HepG2 (cell line): ENCODE measurements around the gene EIF4A3. TPM values are rescaled to one million over a fixed set of nuclear protein-coding genes. Genes with fewer than 3 reads are reported as not detected.

Source experiments
- CAMTA2 ChIP-seq: sonication (generic); formaldehyde crosslinking; IDR thresholded peaks from 2 replicates; pipeline ENCODE4 v1.4.0; 2020; ENCODE audit warnings: mild to moderate bottlenecking, missing genetic modification reagents, borderline replicate concordance
- HOXA5 ChIP-seq: sonication (generic); formaldehyde crosslinking; IDR thresholded peaks from 2 replicates; pipeline ENCODE4 v1.4.0; 2020; ENCODE audit warnings: missing genetic modification reagents
- JUN ChIP-seq: sonication (generic); formaldehyde crosslinking; IDR thresholded peaks from 2 replicates; pipeline ENCODE4 v1.4.0; 2020; ENCODE audit warnings: mild to moderate bottlenecking, missing genetic modification reagents
- KDM3A ChIP-seq: IDR thresholded peaks from 2 replicates; pipeline ENCODE4 v1.6.1; 2018; ENCODE audit warnings: low read depth, missing compliant biosample characterization
- NONO ChIP-seq, 2 experiments: fragments of 450-650 bp in 1 of 2; sonication (generic) in 1 of 2; formaldehyde crosslinking in 1 of 2; IDR thresholded peaks in 1 of 2; conservative IDR thresholded peaks in 1 of 2; 2 replicates each; pipeline versions ENCODE4 v1.6.1 to v1.8.0; 2017 to 2022; ENCODE audit warnings: mild to moderate bottlenecking in 1 of 2, missing genetic modification reagents in 1 of 2, moderate library complexity in 1 of 2
- RXRA ChIP-seq: sonication (generic); formaldehyde crosslinking; IDR thresholded peaks from 2 replicates; pipeline ENCODE4 v1.5.1; 2020; ENCODE audit warnings: missing genetic modification reagents
- SKI ChIP-seq: fragments of 450-650 bp; IDR thresholded peaks from one replicate; pipeline ENCODE4 v1.6.1; 2018; ENCODE audit warnings: mild to moderate bottlenecking; ENCODE audit not compliant: partially characterized antibody
- SMC3 ChIP-seq: IDR thresholded peaks from 2 replicates; pipeline ENCODE4 v1.6.1; 2011; ENCODE audit warnings: low read length, improper control_type of control experiment
- STAG1 ChIP-seq: sonication (generic); formaldehyde crosslinking; IDR thresholded peaks from 2 replicates; pipeline ENCODE4 v1.4.0; 2020; ENCODE audit warnings: missing genetic modification reagents
- TBX2 ChIP-seq: sonication (generic); formaldehyde crosslinking; IDR thresholded peaks from 2 replicates; pipeline ENCODE4 v1.5.0; 2020; ENCODE audit warnings: missing genetic modification reagents, mild to moderate bottlenecking, borderline replicate concordance
- ZMYM3 ChIP-seq: sonication (generic); formaldehyde crosslinking; IDR thresholded peaks from 2 replicates; pipeline ENCODE4 v1.5.1; 2020; ENCODE audit warnings: mild to moderate bottlenecking, missing genetic modification reagents
- ZNF207 ChIP-seq: fragments of 450-650 bp; IDR thresholded peaks from 2 replicates; pipeline ENCODE4 v1.6.1; 2016; ENCODE audit warnings: antibody characterized with exemption, borderline replicate concordance
- ZNF564 ChIP-seq: sonication (generic); formaldehyde crosslinking; IDR thresholded peaks from 2 replicates; pipeline ENCODE4 v1.8.1; 2023; ENCODE audit warnings: mild to moderate bottlenecking, missing genetic modification reagents
- ZNF674 ChIP-seq: sonication (generic); formaldehyde crosslinking; IDR thresholded peaks from 2 replicates; pipeline ENCODE4 v1.5.0; 2020; ENCODE audit warnings: low read depth, mild to moderate bottlenecking, missing genetic modification reagents
- ZNF703 ChIP-seq: sonication (generic); formaldehyde crosslinking; IDR thresholded peaks from 2 replicates; pipeline ENCODE4 v1.5.1; 2020; ENCODE audit warnings: missing genetic modification reagents, mild to moderate bottlenecking, moderate library complexity, borderline replicate concordance
- ZNF747 ChIP-seq: sonication (generic); formaldehyde crosslinking; IDR thresholded peaks from 2 replicates; pipeline ENCODE4 v1.8.1; 2023; ENCODE audit warnings: missing genetic modification reagents, mild to moderate bottlenecking, borderline replicate concordance
- ZSCAN22 ChIP-seq: sonication (generic); formaldehyde crosslinking; IDR thresholded peaks from 2 replicates; pipeline ENCODE4 v1.4.0; 2020; ENCODE audit warnings: mild to moderate bottlenecking, missing genetic modification reagents
- polyA plus RNA-seq, 8 experiments: library from polyadenylated mRNA; depleted of rRNA in 3 of 8; stranded (reverse) in 7 of 8; unstranded in 1 of 8; fragments of >200 nt; fragmentation: Illumina TruSeq in 4 of 8; extraction: Trizol in 4 of 8; gene quantifications; 2 replicates each; pipeline versions ENCODE4 v1.2.1 to v1.2.3, GENCODE V29; 2011 to 2016; ENCODE audit warnings: low read depth in 4 of 8, missing spikeins in 1 of 8, mixed read lengths in 1 of 8; ENCODE audit not compliant: insufficient read depth in 1 of 8
- total RNA-seq, 5 experiments: library from RNA; depleted of rRNA; stranded (reverse); fragments of >200 nt; fragmentation: Illumina TruSeq; extraction: Trizol; gene quantifications; 2 replicates each; pipeline ENCODE4 v1.2.3, GENCODE V29; 2016; ENCODE audit warnings: low read depth in 1 of 5
- TF ChIP-seq, protein P1 (sequence below): IDR thresholded peaks from 2 replicates; pipeline ENCODE4 v1.6.1; 2016; ENCODE audit warnings: low read depth, missing genetic modification reagents, missing compliant biosample characterization
- TF ChIP-seq, protein P2 (sequence below): sonication (generic); formaldehyde crosslinking; IDR thresholded peaks from 2 replicates; pipeline ENCODE4 v1.4.0; 2020; ENCODE audit warnings: missing genetic modification reagents
- TF ChIP-seq, protein P3 (sequence below): sonication (generic); formaldehyde crosslinking; IDR thresholded peaks from 2 replicates; pipeline ENCODE4 v1.5.0; 2020; ENCODE audit warnings: mild to moderate bottlenecking, missing genetic modification reagents, moderate library complexity

The EIF4A3 gene
- total and polyA plus RNA-seq, 2 of the 13 experiments (the other 11 are each of a cell fraction or from before 2014, with no cell fraction given): 145 to 187 TPM

DNA sequence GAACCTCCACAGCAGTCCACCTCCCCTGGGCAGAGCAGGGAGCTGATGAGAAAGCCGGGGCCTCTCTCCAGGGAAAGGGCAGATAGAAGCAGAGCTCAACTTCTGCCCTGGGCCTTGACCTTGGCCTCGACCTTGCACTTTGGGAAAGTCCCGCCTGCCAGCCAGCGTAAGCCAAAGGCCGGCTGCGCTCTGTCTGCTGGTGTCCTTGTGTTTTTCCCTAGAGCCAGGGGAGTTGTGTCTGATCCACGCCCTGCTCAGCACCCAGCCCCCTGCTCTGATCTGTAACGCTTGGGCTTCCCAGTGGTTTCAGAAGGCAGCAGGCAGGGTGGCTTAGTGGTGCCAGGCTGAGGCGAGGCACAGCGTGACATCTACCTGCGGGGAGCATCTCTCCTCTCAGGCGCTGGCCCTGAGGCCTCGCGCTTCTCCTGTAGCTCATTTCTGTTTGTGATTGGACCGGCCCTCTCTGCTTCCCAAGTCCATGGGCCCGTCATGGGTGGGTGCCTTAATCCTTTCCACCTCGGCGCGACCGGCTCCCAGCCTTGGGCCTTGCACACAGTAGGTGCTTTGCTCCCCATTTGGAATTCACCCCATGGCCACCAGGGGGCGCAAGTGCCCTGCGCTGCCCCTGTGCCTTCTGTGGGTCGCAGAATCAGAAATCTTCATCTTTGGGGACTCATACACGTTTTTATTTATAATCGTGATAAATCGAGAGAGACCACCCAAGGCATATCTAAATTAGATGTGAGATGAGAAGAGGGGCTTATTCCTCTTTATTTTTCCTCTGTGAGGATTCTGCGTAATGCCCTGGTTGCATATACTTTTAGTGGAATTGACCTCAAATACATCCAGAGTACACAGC is 49.0 kb upstream of the EIF4A3 start (continued):
- TF ChIP-seq ZNF207 (no peak), ZNF674 (CRISPR knock-in tag) (no peak), HOXA5 (CRISPR knock-in tag) (0 out of 2 replicates have a peak, but pooled peaks have one; percentile 22), NONO (IDR thresholded peaks at IDR 0.05) (no peak), NONO (CRISPR knock-in tag; conservative IDR thresholded peaks at IDR 0.05) (peak; percentile 50; the same call in 1 of the 2 replicates), SKI (peak; percentile 99), ZNF564 (CRISPR knock-in tag) (0 out of 2 replicates have a peak, but pooled peaks have one; percentile 41), RXRA (CRISPR knock-in tag) (peak; percentile 98), ZNF703 (CRISPR knock-in tag) (0 out of 2 replicates have a peak, but pooled peaks have one; percentile 74), ZMYM3 (CRISPR knock-in tag) (0 out of 2 replicates have a peak, but pooled peaks have one; percentile 23), CAMTA2 (no peak; the same call in 1 of the 2 replicates), TBX2 (CRISPR knock-in tag) (peak; percentile 51; the same call in 1 of the 2 replicates), SMC3 (peak; percentile 36), ZNF747 (CRISPR knock-in tag) (peak; percentile 72; the same call in 1 of the 2 replicates), STAG1 (CRISPR knock-in tag) (peak; percentile 87), ZSCAN22 (CRISPR knock-in tag) (no peak), JUN (CRISPR knock-in tag) (peak; percentile 50; the same call in 1 of the 2 replicates), KDM3A (peak; percentile 13; the same call in 1 of the 2 replicates)
- TF ChIP-seq, protein P1, sequence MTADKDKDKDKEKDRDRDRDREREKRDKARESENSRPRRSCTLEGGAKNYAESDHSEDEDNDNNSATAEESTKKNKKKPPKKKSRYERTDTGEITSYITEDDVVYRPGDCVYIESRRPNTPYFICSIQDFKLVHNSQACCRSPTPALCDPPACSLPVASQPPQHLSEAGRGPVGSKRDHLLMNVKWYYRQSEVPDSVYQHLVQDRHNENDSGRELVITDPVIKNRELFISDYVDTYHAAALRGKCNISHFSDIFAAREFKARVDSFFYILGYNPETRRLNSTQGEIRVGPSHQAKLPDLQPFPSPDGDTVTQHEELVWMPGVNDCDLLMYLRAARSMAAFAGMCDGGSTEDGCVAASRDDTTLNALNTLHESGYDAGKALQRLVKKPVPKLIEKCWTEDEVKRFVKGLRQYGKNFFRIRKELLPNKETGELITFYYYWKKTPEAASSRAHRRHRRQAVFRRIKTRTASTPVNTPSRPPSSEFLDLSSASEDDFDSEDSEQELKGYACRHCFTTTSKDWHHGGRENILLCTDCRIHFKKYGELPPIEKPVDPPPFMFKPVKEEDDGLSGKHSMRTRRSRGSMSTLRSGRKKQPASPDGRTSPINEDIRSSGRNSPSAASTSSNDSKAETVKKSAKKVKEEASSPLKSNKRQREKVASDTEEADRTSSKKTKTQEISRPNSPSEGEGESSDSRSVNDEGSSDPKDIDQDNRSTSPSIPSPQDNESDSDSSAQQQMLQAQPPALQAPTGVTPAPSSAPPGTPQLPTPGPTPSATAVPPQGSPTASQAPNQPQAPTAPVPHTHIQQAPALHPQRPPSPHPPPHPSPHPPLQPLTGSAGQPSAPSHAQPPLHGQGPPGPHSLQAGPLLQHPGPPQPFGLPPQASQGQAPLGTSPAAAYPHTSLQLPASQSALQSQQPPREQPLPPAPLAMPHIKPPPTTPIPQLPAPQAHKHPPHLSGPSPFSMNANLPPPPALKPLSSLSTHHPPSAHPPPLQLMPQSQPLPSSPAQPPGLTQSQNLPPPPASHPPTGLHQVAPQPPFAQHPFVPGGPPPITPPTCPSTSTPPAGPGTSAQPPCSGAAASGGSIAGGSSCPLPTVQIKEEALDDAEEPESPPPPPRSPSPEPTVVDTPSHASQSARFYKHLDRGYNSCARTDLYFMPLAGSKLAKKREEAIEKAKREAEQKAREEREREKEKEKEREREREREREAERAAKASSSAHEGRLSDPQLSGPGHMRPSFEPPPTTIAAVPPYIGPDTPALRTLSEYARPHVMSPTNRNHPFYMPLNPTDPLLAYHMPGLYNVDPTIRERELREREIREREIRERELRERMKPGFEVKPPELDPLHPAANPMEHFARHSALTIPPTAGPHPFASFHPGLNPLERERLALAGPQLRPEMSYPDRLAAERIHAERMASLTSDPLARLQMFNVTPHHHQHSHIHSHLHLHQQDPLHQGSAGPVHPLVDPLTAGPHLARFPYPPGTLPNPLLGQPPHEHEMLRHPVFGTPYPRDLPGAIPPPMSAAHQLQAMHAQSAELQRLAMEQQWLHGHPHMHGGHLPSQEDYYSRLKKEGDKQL: no peak
- TF ChIP-seq, protein P2, sequence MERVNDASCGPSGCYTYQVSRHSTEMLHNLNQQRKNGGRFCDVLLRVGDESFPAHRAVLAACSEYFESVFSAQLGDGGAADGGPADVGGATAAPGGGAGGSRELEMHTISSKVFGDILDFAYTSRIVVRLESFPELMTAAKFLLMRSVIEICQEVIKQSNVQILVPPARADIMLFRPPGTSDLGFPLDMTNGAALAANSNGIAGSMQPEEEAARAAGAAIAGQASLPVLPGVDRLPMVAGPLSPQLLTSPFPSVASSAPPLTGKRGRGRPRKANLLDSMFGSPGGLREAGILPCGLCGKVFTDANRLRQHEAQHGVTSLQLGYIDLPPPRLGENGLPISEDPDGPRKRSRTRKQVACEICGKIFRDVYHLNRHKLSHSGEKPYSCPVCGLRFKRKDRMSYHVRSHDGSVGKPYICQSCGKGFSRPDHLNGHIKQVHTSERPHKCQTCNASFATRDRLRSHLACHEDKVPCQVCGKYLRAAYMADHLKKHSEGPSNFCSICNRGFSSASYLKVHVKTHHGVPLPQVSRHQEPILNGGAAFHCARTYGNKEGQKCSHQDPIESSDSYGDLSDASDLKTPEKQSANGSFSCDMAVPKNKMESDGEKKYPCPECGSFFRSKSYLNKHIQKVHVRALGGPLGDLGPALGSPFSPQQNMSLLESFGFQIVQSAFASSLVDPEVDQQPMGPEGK (CRISPR knock-in tag): 0 out of 2 replicates have a peak, but pooled peaks have one; percentile 4
- TF ChIP-seq, protein P3, sequence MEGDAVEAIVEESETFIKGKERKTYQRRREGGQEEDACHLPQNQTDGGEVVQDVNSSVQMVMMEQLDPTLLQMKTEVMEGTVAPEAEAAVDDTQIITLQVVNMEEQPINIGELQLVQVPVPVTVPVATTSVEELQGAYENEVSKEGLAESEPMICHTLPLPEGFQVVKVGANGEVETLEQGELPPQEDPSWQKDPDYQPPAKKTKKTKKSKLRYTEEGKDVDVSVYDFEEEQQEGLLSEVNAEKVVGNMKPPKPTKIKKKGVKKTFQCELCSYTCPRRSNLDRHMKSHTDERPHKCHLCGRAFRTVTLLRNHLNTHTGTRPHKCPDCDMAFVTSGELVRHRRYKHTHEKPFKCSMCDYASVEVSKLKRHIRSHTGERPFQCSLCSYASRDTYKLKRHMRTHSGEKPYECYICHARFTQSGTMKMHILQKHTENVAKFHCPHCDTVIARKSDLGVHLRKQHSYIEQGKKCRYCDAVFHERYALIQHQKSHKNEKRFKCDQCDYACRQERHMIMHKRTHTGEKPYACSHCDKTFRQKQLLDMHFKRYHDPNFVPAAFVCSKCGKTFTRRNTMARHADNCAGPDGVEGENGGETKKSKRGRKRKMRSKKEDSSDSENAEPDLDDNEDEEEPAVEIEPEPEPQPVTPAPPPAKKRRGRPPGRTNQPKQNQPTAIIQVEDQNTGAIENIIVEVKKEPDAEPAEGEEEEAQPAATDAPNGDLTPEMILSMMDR (CRISPR knock-in tag): peak; percentile 92
